ACC112 (cell line): ENCODE results near the gene IHH.

Source experiments
- H2AFZ ChIP-seq: fragments of 200-600 bp; sonication (generic); one replicate; pipeline ENCODE4 v1.6.0; 2017; ENCODE audit warnings: antibody characterized with exemption, low read length; ENCODE audit not compliant: unreplicated experiment
- H3K27ac ChIP-seq: fragments of 200-600 bp; sonication (generic); 2 replicates; pipeline ENCODE4 v1.5.1; 2014; ENCODE audit warnings: low read depth, mild to moderate bottlenecking, antibody characterized with exemption, low read length, moderate library complexity
- H3K27me3 ChIP-seq: fragments of 200-600 bp; sonication (generic); 2 replicates; pipeline ENCODE4 v1.6.1; 2014; ENCODE audit warnings: mild to moderate bottlenecking, antibody characterized with exemption, low read length, moderate library complexity, mixed read lengths; ENCODE audit not compliant: insufficient read depth
- H3K36me3 ChIP-seq: fragments of 200-600 bp; sonication (generic); 2 replicates; pipeline ENCODE4 v1.6.1; 2016; ENCODE audit warnings: mild to moderate bottlenecking, antibody characterized with exemption, low read length, moderate library complexity, mixed read lengths; ENCODE audit not compliant: insufficient read depth
- H3K4me1 ChIP-seq: fragments of 200-600 bp; sonication (generic); one replicate; pipeline ENCODE4 v1.6.1; 2016; ENCODE audit warnings: low read length, mixed read lengths; ENCODE audit not compliant: insufficient read depth, unreplicated experiment, control insufficient read depth
- H3K4me3 ChIP-seq: fragments of 200-600 bp; sonication (generic); 2 replicates; pipeline ENCODE4 v1.5.1; 2014; ENCODE audit warnings: mild to moderate bottlenecking, low read depth, low read length
- H3K79me2 ChIP-seq: fragments of 200-600 bp; sonication (generic); one replicate; pipeline ENCODE4 v1.6.0; 2016; ENCODE audit warnings: low read length; ENCODE audit not compliant: control insufficient read depth, unreplicated experiment, insufficient read depth

The IHH gene

DNA sequence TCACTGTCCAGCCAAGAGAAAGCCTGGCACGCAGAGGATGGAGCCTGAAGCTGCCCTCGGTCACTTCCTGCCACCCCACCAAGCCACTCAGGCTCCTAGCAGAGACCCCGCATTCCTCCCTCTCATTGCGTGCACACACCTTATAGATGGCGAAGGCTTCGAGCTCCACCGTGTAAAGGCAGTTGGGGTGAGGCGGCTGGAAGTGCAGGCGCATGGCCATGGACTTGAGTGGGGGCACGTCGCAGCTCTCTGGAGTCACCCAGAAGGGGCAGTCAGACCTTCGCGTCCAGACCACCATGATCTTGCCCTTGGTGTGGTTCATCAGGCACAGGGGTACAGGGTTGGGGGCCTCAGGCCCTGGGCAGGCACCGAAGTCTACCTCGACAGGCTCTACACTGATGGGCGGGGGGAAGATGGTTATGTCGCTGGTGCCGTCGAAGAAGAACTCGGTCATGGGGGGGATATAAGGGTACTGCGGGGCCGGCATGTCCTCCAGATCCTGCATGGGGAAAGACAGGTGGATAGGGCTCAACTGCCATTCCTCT is 33.1 kb downstream of the IHH start:
- Histone ChIP-seq H3K79me2 (no peaks in the 10 kb centered on the region), H2AFZ (no peak overlapping the region), H3K27me3 (peaks cover 28% of the 10 kb centered on the region), H3K4me1 (no peaks in the 10 kb centered on the region), H3K27ac (no peak overlapping the region), H3K4me3 (no peak overlapping the region), H3K36me3 (no peaks in the 10 kb centered on the region)

DNA sequence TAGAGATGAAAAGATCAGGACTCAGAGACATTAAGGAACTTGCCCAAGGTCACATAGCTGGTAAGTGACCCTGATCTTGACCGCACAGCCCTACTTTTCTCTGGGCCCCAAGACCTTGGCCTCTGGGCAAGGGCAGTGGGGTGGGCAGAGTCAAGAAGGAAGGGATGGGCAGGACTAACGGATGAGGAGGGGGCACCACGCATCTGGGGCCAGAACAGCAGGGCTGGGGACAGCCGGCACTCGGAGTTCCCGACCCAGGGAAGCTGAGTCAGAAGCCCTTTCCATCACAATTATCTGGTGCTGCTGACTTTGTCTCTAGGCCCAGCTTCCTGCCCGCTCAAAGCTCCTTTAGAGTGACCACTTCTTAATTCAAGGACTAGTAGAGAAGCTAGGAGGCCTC is 33.8 kb downstream of the IHH start:
- Histone ChIP-seq H3K27ac (no peak overlapping the region), H3K79me2 (no peaks in the 10 kb centered on the region), H3K27me3 (peaks cover 22% of the 10 kb centered on the region), H3K4me3 (no peak overlapping the region), H3K36me3 (no peaks in the 10 kb centered on the region), H3K4me1 (no peaks in the 10 kb centered on the region), H2AFZ (no peak overlapping the region)

DNA sequence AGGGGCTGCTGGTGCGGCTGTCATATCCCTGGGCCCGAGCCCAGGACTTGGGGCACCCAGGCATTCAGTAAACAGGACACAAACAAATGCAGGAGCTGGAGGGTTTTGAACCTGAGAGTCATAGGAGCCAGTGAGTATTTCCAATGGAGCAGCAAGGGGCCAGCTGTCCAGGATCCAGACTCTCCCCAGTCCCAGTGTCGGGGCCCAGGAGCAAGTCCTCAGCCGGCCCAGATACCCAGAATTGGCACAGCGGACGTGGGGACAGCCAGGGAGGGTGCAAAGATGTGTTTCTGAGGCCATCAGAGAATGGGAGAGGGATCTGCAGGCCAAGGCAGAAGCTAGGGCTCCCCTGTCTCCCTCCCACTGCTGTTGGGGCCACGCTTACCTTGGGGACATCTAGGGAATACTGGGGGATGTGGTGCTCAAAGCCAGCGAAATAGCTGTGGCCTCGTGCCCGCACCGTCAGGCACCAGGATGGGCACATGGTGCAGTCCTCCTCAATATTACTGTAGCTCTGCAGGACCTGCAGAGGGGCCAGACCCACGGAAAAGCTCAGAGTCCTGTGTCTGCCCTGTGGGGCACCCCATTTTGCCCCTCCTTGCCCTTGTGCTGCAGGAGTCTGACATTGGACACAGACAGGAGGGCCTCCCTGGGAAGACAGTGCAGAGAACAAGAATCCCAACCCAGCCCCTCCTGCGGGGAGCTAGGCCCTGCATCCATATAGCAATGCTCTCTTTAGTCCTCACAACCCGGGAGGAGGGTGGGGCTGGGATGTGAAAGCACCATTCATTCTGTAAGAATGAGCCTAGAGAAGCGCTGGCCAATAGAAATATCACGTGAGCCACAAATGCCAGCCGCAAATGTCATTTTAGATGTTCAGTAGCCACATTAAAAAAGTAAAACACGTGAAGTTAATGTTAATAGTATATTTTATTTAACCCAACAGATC is 34.8 kb downstream of the IHH start:
- Histone ChIP-seq H3K4me3 (no peak overlapping the region), H3K36me3 (no peaks in the 10 kb centered on the region), H2AFZ (no peak overlapping the region), H3K27ac (no peak overlapping the region), H3K27me3 (peaks cover 20% of the 10 kb centered on the region), H3K4me1 (no peaks in the 10 kb centered on the region), H3K79me2 (no peaks in the 10 kb centered on the region)

GRCh38 chr2:219024059-219024458 is 36.7 kb downstream of the IHH start:
- Histone ChIP-seq H3K27ac (no peak overlapping the region), H3K27me3 (peaks cover 18% of the 10 kb centered on the region), H3K36me3 (no peaks in the 10 kb centered on the region), H2AFZ (no peak overlapping the region), H3K4me3 (no peak overlapping the region), H3K4me1 (no peaks in the 10 kb centered on the region), H3K79me2 (no peaks in the 10 kb centered on the region)

DNA sequence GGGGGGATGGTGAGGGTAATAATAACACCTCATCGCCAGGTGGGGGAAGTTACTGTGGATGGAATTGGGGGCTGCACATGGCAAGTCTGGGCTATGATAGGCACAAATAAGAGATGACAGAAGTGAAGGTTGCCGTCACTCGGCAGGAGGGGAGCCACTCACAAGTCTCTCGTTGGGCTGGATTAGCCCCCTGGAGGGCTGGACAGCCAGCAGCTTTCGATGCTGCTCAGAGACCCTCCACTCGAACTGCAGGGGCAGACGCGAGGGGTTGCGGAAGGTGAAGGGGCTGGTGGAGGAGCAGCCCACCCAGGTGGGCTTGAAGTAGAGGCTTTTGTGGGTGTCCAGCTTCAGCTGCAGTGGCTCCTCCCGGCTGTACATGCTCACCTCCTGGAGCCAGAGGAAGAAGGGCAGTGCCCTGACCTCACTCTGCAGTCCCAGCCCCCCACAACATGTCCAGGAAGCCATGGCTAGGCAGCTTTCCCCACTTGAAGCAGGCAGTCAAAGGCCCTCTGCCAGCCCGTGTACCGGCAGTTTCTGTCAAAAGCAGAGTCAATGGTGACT is 37.6 kb downstream of the IHH start:
- no peaks in the 10 kb centered on the region for H3K36me3 ChIP-seq
- H2AFZ ChIP-seq: no peak overlapping the region
- no peak overlapping the region for H3K4me3 ChIP-seq
- H3K27ac ChIP-seq: no peak overlapping the region
- peaks cover 22% of the 10 kb centered on the region for H3K27me3 ChIP-seq
- no peaks in the 10 kb centered on the region for H3K4me1 ChIP-seq
- H3K79me2 ChIP-seq: no peaks in the 10 kb centered on the region

- Histone ChIP-seq H3K4me1 (no peaks in the 10 kb centered on the region), H2AFZ (no peak overlapping the region), H3K27ac (no peak overlapping the region), H3K27me3 (peaks cover 27% of the 10 kb centered on the region), H3K36me3 (no peaks in the 10 kb centered on the region), H3K79me2 (no peaks in the 10 kb centered on the region), H3K4me3 (no peak overlapping the region)
These were observed 38.1 kb downstream of the IHH start for GRCh38 chr2:219022616-219023015.

- no peak overlapping the region for H3K27ac ChIP-seq
- H3K36me3 ChIP-seq: no peaks in the 10 kb centered on the region
- peaks cover 29% of the 10 kb centered on the region for H3K27me3 ChIP-seq
- no peaks in the 10 kb centered on the region for H3K4me1 ChIP-seq
- no peaks in the 10 kb centered on the region for H3K79me2 ChIP-seq
- H3K4me3 ChIP-seq: no peak overlapping the region
- no peak overlapping the region for H2AFZ ChIP-seq
These were observed 38.7 kb downstream of the IHH start for GRCh38 chr2:219022041-219022440.

DNA sequence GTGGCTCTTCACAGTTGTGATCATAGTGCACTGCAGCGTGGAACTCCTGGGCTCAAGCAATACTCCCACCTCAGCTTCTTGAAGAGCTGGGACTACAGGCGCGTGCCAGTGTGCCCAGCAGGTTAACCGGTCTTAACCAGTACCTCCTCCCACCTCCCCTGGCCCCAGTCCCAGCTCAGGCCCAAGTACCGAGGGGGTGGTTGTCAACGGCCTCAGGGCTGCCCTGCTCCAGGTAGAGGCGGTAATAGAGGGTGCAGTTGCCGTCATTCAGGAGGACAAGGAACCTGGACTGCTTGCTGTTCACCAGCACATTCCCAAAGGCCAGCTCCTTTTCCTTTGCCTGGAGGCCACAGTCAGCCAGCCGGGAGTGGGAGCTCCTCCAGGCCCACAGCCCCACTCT is 39.1 kb downstream of the IHH start:
- H3K79me2 ChIP-seq: no peaks in the 10 kb centered on the region
- H3K4me3 ChIP-seq: no peak overlapping the region
- no peaks in the 10 kb centered on the region for H3K36me3 ChIP-seq
- H3K27me3 ChIP-seq: peaks cover 34% of the 10 kb centered on the region
- no peak overlapping the region for H3K27ac ChIP-seq
- H2AFZ ChIP-seq: no peak overlapping the region
- no peaks in the 10 kb centered on the region for H3K4me1 ChIP-seq

GRCh38 chr2:219020604-219021365 is 39.9 kb downstream of the IHH start:
- Histone ChIP-seq H3K4me3 (no peak overlapping the region), H3K4me1 (no peaks in the 10 kb centered on the region), H3K27me3 (peaks cover 35% of the 10 kb centered on the region), H2AFZ (no peak overlapping the region), H3K27ac (no peak overlapping the region), H3K36me3 (no peaks in the 10 kb centered on the region), H3K79me2 (no peaks in the 10 kb centered on the region)

GRCh38 chr2:219019436-219019835 is 41.3 kb downstream of the IHH start:
- Histone ChIP-seq H3K4me1 (no peaks in the 10 kb centered on the region), H3K79me2 (no peaks in the 10 kb centered on the region), H3K36me3 (no peaks in the 10 kb centered on the region), H2AFZ (no peak overlapping the region), H3K27ac (no peak overlapping the region), H3K27me3 (peaks cover 32% of the 10 kb centered on the region), H3K4me3 (no peak overlapping the region)
